CD4-positive, alpha-beta T cell (primary cell): Measurements from ENCODE around the gene ENDOU. TPM values are rescaled to one million over a fixed set of nuclear protein-coding genes. Genes with fewer than 3 reads are reported as not detected.

Experiments used
- ATAC-seq: fragments of 200-7000 bp; cut with Tn5 transposase; one replicate; pipeline ENCODE4 v1.10.0; 2022; ENCODE audit warnings: mild to moderate bottlenecking; ENCODE audit not compliant: poor library complexity
- CTCF ChIA-PET: fragments of 350-600 bp; sonication (Branson Sonifier 250); formaldehyde crosslinking; loops from one replicate; lab custom pipeline; 2021; ENCODE audit warnings: antibody characterized with exemption, inconsistent platforms; lab: Charles Lee
- POLR2A ChIA-PET: fragments of 350-600 bp; sonication (Branson Sonifier 250); formaldehyde crosslinking; loops from one replicate; lab custom pipeline; 2021; ENCODE audit warnings: antibody characterized with exemption, inconsistent platforms; lab: Charles Lee
- DNase-seq, 14 experiments: peaks; one replicate each; pipeline ENCODE4 v3.0.0-alpha.2; 2013 to 2020; ENCODE audit warnings: mixed read lengths in 2 of 14
- H3K27ac ChIP-seq, 2 donors: one replicate each; pipeline versions ENCODE4 v1.5.1 to v1.7.0; 2013; ENCODE audit warnings: low read length in 2 of 2, low read depth in 1 of 2, mild to moderate bottlenecking in 1 of 2
- H3K27me3 ChIP-seq, 2 experiments: 1 replicate in 1 of 2; 2 replicates in 1 of 2; pipeline versions ENCODE4 v1.6.1 to v1.7.0; 2013; ENCODE audit warnings: low read length in 2 of 2, control low read depth in 1 of 2, mild to moderate bottlenecking in 1 of 2, moderate library complexity in 1 of 2; ENCODE audit not compliant: insufficient read depth in 2 of 2, control insufficient read depth in 1 of 2
- H3K36me3 ChIP-seq: one replicate; pipeline ENCODE4 v1.6.1; 2013; ENCODE audit warnings: low read length, control low read depth; ENCODE audit not compliant: insufficient read depth
- H3K4me1 ChIP-seq: one replicate; pipeline ENCODE4 v1.6.1; 2013; ENCODE audit warnings: low read length, control low read depth; ENCODE audit not compliant: insufficient read depth
- H3K4me3 ChIP-seq: one replicate; pipeline ENCODE4 v1.5.1; 2013; ENCODE audit warnings: mild to moderate bottlenecking, low read length, moderate library complexity
- H3K9me3 ChIP-seq, 2 experiments: 1 replicate in 1 of 2; 2 replicates in 1 of 2; pipeline versions ENCODE4 v1.6.1 to v1.7.0; 2013; ENCODE audit warnings: low read length in 2 of 2, mild to moderate bottlenecking in 2 of 2, control low read depth in 1 of 2, moderate library complexity in 1 of 2; ENCODE audit not compliant: control insufficient read depth in 1 of 2, insufficient read depth in 1 of 2
- H3K27ac Mint-ChIP-seq: one replicate; pipeline ENCODE4 v1.8.0; 2020; ENCODE audit warnings: mixed read lengths
- H3K27me3 Mint-ChIP-seq: one replicate; pipeline ENCODE4 v1.8.0; 2021; ENCODE audit warnings: mixed read lengths
- H3K36me3 Mint-ChIP-seq: one replicate; pipeline ENCODE4 v1.8.0; 2021; ENCODE audit warnings: low read depth, mixed read lengths
- H3K4me1 Mint-ChIP-seq: one replicate; pipeline ENCODE4 v1.8.0; 2021; ENCODE audit warnings: low read depth, mixed read lengths
- H3K4me3 Mint-ChIP-seq: one replicate; pipeline ENCODE4 v1.8.0; 2020; ENCODE audit warnings: mild to moderate bottlenecking, mixed read lengths
- H3K9me3 Mint-ChIP-seq: one replicate; pipeline ENCODE4 v1.8.0; 2020; ENCODE audit warnings: mixed read lengths
- intact Hi-C, 2 experiments: fragments of 100-400 bp; cut with DNase I in 1 of 2; cut with micrococcal nuclease in 1 of 2; formaldehyde crosslinking; loops; one replicate each; pipeline versions ENCODE4 v1.15.1 to v1.9.0; 2023 to 2025; cut with DNase I, micrococcal nuclease
- total RNA-seq, 174 experiments: library from RNA in 2 of 174; stranded (reverse) in 2 of 174; gene quantifications; one replicate each; pipeline ENCODE4 v1.2.3 and lab custom pipeline; 2021 to 2026
- TF ChIP-seq, protein P1 (sequence below): fragments of 200-600 bp; IDR thresholded peaks from one replicate; pipeline ENCODE4 v1.8.0; 2022; ENCODE audit warnings: antibody characterized with exemption, mild to moderate bottlenecking

Gene ENDOU
- total RNA-seq, 2 experiments from 2014 or later = not detected

DNA sequence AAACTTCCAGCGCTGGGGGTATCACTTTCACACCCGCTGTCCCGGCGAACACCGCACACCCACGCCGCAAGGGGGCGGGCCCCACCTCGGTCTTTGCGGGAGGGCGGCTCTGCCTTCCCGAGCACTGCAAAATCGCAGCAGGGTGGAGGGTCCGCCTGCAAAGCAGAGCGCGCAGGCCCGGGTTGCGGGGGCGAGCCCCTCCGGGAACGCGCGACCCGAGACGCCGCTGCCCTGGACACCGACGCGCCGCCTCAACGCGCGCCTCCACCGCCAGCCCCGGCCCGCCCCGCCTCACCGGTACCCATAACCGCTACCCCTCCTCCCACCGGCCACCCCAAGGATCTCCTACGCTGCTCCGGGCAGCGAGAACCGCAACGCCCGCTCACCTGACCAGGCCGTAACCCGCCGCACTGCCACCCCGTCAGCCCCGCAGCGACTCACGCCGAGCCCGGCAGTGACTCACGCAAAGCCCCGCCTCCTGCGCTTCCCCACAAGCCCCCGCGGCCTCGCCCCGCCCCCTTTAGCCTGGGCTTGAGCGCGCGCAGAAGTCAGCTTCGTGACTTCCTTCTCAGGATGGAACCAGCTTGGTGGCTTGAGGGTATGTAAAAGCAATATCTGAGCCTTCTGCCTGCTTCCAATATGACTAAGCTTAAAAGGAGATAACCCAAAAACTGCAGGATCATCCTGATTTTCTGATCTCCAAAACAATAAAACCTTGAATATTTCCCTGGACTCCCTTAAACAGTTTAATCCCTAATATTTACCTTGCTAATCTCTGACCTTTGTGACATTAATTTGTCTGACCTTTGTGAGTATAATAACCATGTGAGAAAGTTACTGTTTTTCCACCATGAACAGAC, 19.5 kb downstream of the ENDOU start, which contains the start of gene RPAP3:
Gene RPAP3 (minus strand): TSS at position 465 of the 860 bp plus-strand sequence. CDS start 3,190 bp downstream, outside the sequence.
- Mint-ChIP-seq H3K27ac (peak within 1 kb of the TSS; percentile 94), H3K36me3 (peaks cover 44% of the 10 kb centered on the region), H3K4me3 (peak within 1 kb of the TSS; percentile 99), H3K4me1 (peaks cover 68% of the 10 kb centered on the region), H3K27me3 (no peaks in the 10 kb centered on the region), H3K9me3 (no peaks in the 10 kb centered on the region)
- CTCF ChIA-PET = interaction anchor here (0.9 to 1.8 kb wide), 2 partner anchors 12 to 67 kb away, joined by 3 to 7 read pairs; partner anchors contain the start of gene SLC48A1
- ATAC-seq (peak; percentile 93), DNase-seq (peak; percentile 92 to 99 (median 97))
- no peaks in the 10 kb centered on the region for H3K27me3 ChIP-seq
- TF ChIP-seq, protein P1, sequence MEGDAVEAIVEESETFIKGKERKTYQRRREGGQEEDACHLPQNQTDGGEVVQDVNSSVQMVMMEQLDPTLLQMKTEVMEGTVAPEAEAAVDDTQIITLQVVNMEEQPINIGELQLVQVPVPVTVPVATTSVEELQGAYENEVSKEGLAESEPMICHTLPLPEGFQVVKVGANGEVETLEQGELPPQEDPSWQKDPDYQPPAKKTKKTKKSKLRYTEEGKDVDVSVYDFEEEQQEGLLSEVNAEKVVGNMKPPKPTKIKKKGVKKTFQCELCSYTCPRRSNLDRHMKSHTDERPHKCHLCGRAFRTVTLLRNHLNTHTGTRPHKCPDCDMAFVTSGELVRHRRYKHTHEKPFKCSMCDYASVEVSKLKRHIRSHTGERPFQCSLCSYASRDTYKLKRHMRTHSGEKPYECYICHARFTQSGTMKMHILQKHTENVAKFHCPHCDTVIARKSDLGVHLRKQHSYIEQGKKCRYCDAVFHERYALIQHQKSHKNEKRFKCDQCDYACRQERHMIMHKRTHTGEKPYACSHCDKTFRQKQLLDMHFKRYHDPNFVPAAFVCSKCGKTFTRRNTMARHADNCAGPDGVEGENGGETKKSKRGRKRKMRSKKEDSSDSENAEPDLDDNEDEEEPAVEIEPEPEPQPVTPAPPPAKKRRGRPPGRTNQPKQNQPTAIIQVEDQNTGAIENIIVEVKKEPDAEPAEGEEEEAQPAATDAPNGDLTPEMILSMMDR = peak; percentile 76
- H3K36me3 ChIP-seq = peaks cover 7% of the 10 kb centered on the region
- intact Hi-C loops = loop anchor here in 1 of 2 experiments (1.0 to 5.0 kb wide), 2 partner anchors 10 to 1713 kb away; partner anchors contain the start of gene SCAF11
- H3K4me1 ChIP-seq = peaks cover 37% of the 10 kb centered on the region
- POLR2A ChIA-PET = interaction anchor here (0.5 to 1.3 kb wide), 17 partner anchors 9 to 493 kb away, joined by 3 to 6 read pairs (median 3); partner anchors contain the start of genes SLC48A1 and VDR
- peak within 1 kb of the TSS; percentile 77 for H3K4me3 ChIP-seq
- no peaks in the 10 kb centered on the region for H3K9me3 ChIP-seq
- peak within 1 kb of the TSS; percentile 81 for H3K27ac ChIP-seq

DNA sequence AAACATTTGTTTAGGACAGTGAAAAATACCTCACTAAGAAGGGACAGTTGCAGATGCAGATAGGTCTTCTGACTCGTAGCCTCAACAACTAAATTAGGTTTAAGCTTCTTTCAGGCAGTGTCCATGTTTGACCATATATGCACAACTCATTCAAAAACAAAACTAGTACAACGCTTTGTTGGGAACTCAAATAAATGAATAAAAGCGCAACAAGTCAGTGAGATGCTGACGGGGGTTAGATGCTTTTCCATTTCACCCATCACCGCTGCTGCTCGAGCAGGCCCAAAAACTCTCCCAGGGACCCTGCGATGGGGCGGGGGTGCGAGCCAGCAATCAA, 20.1 kb downstream of the ENDOU start:
- peak overlapping the region; percentile 99 for H3K4me3 Mint-ChIP-seq
- H3K27ac Mint-ChIP-seq = peak overlapping the region; percentile 94
- no peaks in the 10 kb centered on the region for H3K9me3 Mint-ChIP-seq
- intact Hi-C loops = loop anchor here in 1 of 2 experiments (5.0 kb wide), 1 partner anchor 1713 kb away; the partner anchor contains the start of gene SCAF11
- peaks cover 74% of the 10 kb centered on the region for H3K4me1 Mint-ChIP-seq
- Histone ChIP-seq H3K27ac (peak overlapping the region in 1 of 2 donors; percentile 81), H3K36me3 (peaks cover 13% of the 10 kb centered on the region), H3K4me1 (peaks cover 37% of the 10 kb centered on the region), H3K4me3 (peak overlapping the region; percentile 77), H3K9me3 (no peaks in the 10 kb centered on the region), H3K27me3 (no peaks in the 10 kb centered on the region)
- CTCF ChIA-PET = interaction anchor here (1.8 kb wide), 1 partner anchor 68 kb away, joined by 7 read pairs; the partner anchor contains the start of gene SLC48A1
- H3K36me3 Mint-ChIP-seq = peaks cover 50% of the 10 kb centered on the region
- H3K27me3 Mint-ChIP-seq = no peaks in the 10 kb centered on the region
- TF ChIP-seq, protein P1 = no peak
- no peak for ATAC-seq
- POLR2A ChIA-PET = interaction anchor here (0.7 kb wide), 1 partner anchor 12 kb away, joined by 3 read pairs; no protein-coding TSS in a partner anchor
- no peak for DNase-seq

DNA sequence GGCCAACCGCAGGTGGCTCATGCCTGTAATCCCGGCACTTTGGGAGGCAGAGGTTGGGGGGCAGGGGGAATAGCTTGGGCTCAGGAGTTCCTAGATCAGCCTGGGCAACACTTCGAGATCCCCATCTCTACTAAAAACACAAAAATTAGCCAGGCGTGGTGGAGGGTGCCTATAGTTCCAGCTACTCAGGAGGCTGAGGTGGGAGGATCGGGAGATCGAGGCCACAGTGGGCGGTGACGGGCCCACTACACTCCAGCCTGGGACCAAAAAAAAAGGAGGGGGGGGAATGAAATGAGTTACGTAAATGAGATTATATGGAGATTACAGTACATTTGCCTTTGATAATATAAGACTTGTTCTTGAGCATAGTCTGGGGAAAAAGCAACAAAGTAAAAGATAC, 20.6 kb downstream of the ENDOU start:
- ATAC-seq = no peak

More for the DNA sequence above, 20.6 kb downstream of the ENDOU start:
- H3K4me3 ChIP-seq = peak overlapping the region; percentile 77
- H3K36me3 ChIP-seq = peaks cover 14% of the 10 kb centered on the region
- Mint-ChIP-seq H3K4me3 (peak overlapping the region; percentile 99), H3K27me3 (no peaks in the 10 kb centered on the region), H3K27ac (peak overlapping the region; percentile 94), H3K9me3 (no peaks in the 10 kb centered on the region), H3K4me1 (peaks cover 74% of the 10 kb centered on the region), H3K36me3 (peaks cover 55% of the 10 kb centered on the region)
- intact Hi-C loops = loop anchor here (5.0 kb wide), 2 partner anchors 1327 to 1712 kb away; partner anchors contain the start of gene SCAF11 (in 1 of the 2)
- CTCF ChIA-PET = no interaction called here
- H3K27ac ChIP-seq = no peak overlapping the region
- POLR2A ChIA-PET = interaction anchor here (0.7 kb wide), 1 partner anchor 13 kb away, joined by 3 read pairs; no protein-coding TSS in a partner anchor
- TF ChIP-seq, protein P1 = no peak
- no peaks in the 10 kb centered on the region for H3K9me3 ChIP-seq
- H3K27me3 ChIP-seq = no peaks in the 10 kb centered on the region
- H3K4me1 ChIP-seq = peaks cover 37% of the 10 kb centered on the region
- no peak for DNase-seq
